Transverse colon (tissue), 3 donors: ENCODE data around the gene DYNC1I1.

ENCODE experiments used
- EP300 ChIP-seq: sonication (generic); formaldehyde crosslinking; IDR thresholded peaks from one replicate; pipeline ENCODE4 v1.6.1; 2017; ENCODE audit warnings: antibody characterized with exemption, low read depth
- POLR2A ChIP-seq: fragments of 450-650 bp; IDR thresholded peaks from one replicate; pipeline ENCODE4 v1.6.1; 2016; ENCODE audit warnings: antibody characterized with exemption, mild to moderate bottlenecking, moderate library complexity
- TF ChIP-seq, protein P1 (sequence below), 5 experiments: fragments of 200-600 bp in 3 of 5; fragments of 450-650 bp in 2 of 5; sonication (generic) in 3 of 5; IDR thresholded peaks; 1 replicate in 2 of 5; 2 replicates in 3 of 5; pipeline ENCODE4 v1.5.1; 2016 to 2017; ENCODE audit warnings: antibody characterized with exemption in 5 of 5, inconsistent platforms in 3 of 5, mild to moderate bottlenecking in 2 of 5, moderate library complexity in 1 of 5

DNA sequence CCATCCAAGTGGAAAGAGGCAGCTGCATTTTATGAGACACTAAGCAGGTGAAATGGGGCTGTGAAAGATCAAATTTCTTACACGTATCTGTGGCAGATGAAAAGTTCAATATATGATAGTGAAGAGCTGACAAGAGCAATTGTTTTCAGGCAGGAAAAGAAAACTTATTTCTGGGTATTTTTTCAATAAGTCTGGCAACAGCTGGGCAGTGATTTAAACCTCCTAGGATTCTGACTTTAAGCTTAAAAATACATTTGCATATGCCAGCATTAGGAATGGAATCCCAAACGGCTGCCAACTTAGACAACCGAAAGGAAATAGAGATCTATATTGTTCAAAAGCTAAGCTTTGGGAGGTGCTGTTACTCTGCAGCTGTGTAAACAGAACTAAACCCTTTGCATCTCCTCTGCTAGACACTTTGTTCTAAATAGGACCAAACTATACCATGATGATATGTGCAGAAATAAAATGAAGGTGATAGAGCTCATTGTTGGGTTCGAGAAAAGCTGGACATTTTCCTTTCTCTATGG lies 26.1 kb downstream of the DYNC1I1 start:
- TF ChIP-seq, protein P1, sequence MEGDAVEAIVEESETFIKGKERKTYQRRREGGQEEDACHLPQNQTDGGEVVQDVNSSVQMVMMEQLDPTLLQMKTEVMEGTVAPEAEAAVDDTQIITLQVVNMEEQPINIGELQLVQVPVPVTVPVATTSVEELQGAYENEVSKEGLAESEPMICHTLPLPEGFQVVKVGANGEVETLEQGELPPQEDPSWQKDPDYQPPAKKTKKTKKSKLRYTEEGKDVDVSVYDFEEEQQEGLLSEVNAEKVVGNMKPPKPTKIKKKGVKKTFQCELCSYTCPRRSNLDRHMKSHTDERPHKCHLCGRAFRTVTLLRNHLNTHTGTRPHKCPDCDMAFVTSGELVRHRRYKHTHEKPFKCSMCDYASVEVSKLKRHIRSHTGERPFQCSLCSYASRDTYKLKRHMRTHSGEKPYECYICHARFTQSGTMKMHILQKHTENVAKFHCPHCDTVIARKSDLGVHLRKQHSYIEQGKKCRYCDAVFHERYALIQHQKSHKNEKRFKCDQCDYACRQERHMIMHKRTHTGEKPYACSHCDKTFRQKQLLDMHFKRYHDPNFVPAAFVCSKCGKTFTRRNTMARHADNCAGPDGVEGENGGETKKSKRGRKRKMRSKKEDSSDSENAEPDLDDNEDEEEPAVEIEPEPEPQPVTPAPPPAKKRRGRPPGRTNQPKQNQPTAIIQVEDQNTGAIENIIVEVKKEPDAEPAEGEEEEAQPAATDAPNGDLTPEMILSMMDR (IDR thresholded peaks at IDR 0.05) = no peak
- TF ChIP-seq POLR2A (no peak), EP300 (no peak)
